DOHH2 (cell line): ENCODE results near the gene MST1.

Experiments
- H3F3A ChIP-seq: fragments of 200-600 bp; sonication (generic), shearing (Covaris generic); 2 replicates; pipeline ENCODE4 v1.6.0; 2016; ENCODE audit warnings: antibody characterized with exemption, mild to moderate bottlenecking; ENCODE audit not compliant: control insufficient read depth, insufficient read depth
- H3K27ac ChIP-seq: fragments of 200-600 bp; sonication (generic); 2 replicates; pipeline ENCODE4 v1.5.1; 2014; ENCODE audit warnings: low read depth, mild to moderate bottlenecking, low read length, moderate library complexity
- H3K27me3 ChIP-seq: fragments of 200-600 bp; sonication (generic); 2 replicates; pipeline ENCODE4 v1.6.1; 2014; ENCODE audit warnings: mild to moderate bottlenecking, low read length, mixed read lengths; ENCODE audit not compliant: control insufficient read depth
- H3K36me3 ChIP-seq: fragments of 200-600 bp; sonication (generic); 2 replicates; pipeline ENCODE4 v1.6.1; 2014; ENCODE audit warnings: mild to moderate bottlenecking, low read length, moderate library complexity, mixed read lengths; ENCODE audit not compliant: control insufficient read depth
- H3K4me1 ChIP-seq: fragments of 200-600 bp; sonication (generic); 2 replicates; pipeline ENCODE4 v1.6.1; 2014; ENCODE audit warnings: mild to moderate bottlenecking, low read length, mixed read lengths; ENCODE audit not compliant: control insufficient read depth
- H3K4me2 ChIP-seq: fragments of 200-600 bp; sonication (generic); 2 replicates; pipeline ENCODE4 v1.6.0; 2014; ENCODE audit warnings: mild to moderate bottlenecking, low read length, moderate library complexity
- H3K4me3 ChIP-seq: fragments of 200-600 bp; sonication (generic); 2 replicates; pipeline ENCODE4 v1.5.1; 2014; ENCODE audit warnings: mild to moderate bottlenecking, low read length, mixed read lengths
- H3K79me2 ChIP-seq: fragments of 200-600 bp; sonication (generic); 2 replicates; pipeline ENCODE4 v1.6.1; 2014; ENCODE audit warnings: mild to moderate bottlenecking, low read length, mixed read lengths; ENCODE audit not compliant: control insufficient read depth
- H3K9me2 ChIP-seq: fragments of 200-600 bp; sonication (generic); replicated peaks from 2 replicates; pipeline ENCODE4 v1.6.1; 2014; ENCODE audit warnings: mild to moderate bottlenecking, low read length, mixed read lengths; ENCODE audit not compliant: control insufficient read depth
- H3K9me3 ChIP-seq: fragments of 200-600 bp; sonication (generic); 2 replicates; pipeline ENCODE4 v1.6.1; 2014; ENCODE audit warnings: antibody characterized with exemption, low read length, mixed read lengths; ENCODE audit not compliant: control insufficient read depth, insufficient read depth
- H4K20me1 ChIP-seq: fragments of 200-600 bp; sonication (generic); 2 replicates; pipeline ENCODE4 v1.6.0; 2014; ENCODE audit warnings: low read depth, mild to moderate bottlenecking, antibody characterized with exemption, low read length, moderate library complexity; ENCODE audit not compliant: control insufficient read depth, insufficient read depth
- EZH2phosphoT487 ChIP-seq: fragments of 200-600 bp; sonication (generic); IDR thresholded peaks from 2 replicates; pipeline ENCODE4 v1.6.1; 2017; ENCODE audit warnings: borderline replicate concordance, mild to moderate bottlenecking, antibody characterized with exemption, low read length, moderate library complexity, mixed read lengths
- TF ChIP-seq, protein P1 (sequence below): fragments of 200-600 bp; sonication (generic); IDR thresholded peaks from one replicate; pipeline ENCODE4 v1.5.1; 2014; ENCODE audit warnings: antibody characterized with exemption, mild to moderate bottlenecking, low read depth, low read length; ENCODE audit not compliant: poor library complexity, severe bottlenecking

The MST1 gene

DNA sequence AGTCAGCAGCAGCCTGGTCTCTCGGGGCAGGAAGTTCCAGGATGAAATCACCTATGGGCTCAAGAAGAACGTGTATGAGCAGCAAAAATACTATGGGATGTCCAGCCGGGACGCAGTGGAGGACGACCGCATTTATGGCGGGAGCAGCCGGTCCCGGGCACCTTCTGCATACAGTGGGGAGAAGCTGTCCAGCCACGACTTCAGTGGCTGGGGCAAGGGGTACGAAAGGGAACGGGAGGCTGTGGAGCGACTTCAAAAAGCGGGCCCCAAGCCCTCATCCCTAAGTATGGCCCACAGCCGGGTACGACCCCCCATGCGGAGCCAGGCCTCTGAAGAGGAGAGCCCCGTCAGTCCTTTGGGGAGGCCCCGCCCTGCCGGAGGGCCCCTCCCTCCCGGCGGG is 27.3 kb downstream of the MST1 start:
- Histone ChIP-seq H4K20me1 (no peaks in the 10 kb centered on the region), H3F3A (no peaks in the 10 kb centered on the region), H3K9me3 (no peaks in the 10 kb centered on the region), H3K36me3 (no peaks in the 10 kb centered on the region), H3K4me1 (peaks cover 2% of the 10 kb centered on the region; the same call in 1 of the 2 replicates), H3K27me3 (no peaks in the 10 kb centered on the region), H3K4me3 (no peak overlapping the region), H3K4me2 (no peak overlapping the region), H3K79me2 (no peaks in the 10 kb centered on the region), H3K9me2 (no peaks in the 10 kb centered on the region), H3K27ac (no peak overlapping the region)
- TF ChIP-seq, protein P1, sequence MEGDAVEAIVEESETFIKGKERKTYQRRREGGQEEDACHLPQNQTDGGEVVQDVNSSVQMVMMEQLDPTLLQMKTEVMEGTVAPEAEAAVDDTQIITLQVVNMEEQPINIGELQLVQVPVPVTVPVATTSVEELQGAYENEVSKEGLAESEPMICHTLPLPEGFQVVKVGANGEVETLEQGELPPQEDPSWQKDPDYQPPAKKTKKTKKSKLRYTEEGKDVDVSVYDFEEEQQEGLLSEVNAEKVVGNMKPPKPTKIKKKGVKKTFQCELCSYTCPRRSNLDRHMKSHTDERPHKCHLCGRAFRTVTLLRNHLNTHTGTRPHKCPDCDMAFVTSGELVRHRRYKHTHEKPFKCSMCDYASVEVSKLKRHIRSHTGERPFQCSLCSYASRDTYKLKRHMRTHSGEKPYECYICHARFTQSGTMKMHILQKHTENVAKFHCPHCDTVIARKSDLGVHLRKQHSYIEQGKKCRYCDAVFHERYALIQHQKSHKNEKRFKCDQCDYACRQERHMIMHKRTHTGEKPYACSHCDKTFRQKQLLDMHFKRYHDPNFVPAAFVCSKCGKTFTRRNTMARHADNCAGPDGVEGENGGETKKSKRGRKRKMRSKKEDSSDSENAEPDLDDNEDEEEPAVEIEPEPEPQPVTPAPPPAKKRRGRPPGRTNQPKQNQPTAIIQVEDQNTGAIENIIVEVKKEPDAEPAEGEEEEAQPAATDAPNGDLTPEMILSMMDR = no peak
- no peak for TF ChIP-seq EZH2phosphoT487

DNA sequence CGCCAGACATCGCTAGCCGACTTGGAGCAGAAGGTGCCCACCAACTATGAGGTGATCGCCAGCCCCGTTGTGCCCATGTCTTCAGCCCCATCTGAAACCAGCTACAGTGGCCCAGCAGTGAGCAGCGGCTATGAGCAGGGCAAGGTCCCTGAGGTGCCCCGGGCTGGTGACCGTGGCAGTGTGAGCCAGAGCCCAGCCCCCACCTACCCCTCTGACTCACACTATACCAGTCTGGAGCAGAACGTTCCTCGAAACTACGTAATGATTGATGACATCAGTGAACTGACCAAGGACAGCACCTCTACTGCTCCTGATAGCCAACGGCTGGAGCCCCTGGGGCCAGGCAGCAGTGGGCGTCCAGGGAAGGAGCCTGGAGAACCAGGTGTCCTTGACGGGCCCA is 28.0 kb downstream of the MST1 start:
- H3K4me2 ChIP-seq = no peak overlapping the region

DNA sequence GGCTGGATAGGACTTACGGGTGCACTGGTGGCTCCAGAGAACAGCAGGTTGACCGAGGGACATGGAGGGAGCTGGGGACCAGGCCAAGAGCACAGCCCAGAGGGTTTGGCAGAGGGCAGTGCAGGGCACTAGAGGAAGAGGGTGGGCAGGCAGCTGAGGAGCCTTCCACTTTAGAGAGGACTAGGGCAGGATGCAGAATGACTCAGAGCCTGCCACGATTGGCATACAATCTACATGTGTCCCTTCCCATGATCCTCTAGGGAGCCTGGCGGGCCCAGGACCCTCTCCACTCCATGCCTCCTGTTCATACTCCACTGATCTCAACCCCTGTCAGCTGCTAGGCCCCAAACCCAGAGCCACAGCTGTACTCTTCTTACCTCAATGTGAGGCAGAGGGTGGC is 29.5 kb downstream of the MST1 start:
- Histone ChIP-seq H3K9me2 (no peaks in the 10 kb centered on the region), H4K20me1 (no peaks in the 10 kb centered on the region), H3K4me2 (no peak overlapping the region), H3K27me3 (no peaks in the 10 kb centered on the region), H3K9me3 (no peaks in the 10 kb centered on the region), H3K27ac (no peak overlapping the region), H3F3A (no peaks in the 10 kb centered on the region), H3K4me3 (no peak overlapping the region), H3K79me2 (no peaks in the 10 kb centered on the region), H3K36me3 (no peaks in the 10 kb centered on the region), H3K4me1 (peaks cover 12% of the 10 kb centered on the region)
- TF ChIP-seq EZH2phosphoT487 = no peak
- TF ChIP-seq, protein P1 = no peak

More for the DNA sequence above, 28.0 kb downstream of the MST1 start:
- Histone ChIP-seq H3K79me2 (no peaks in the 10 kb centered on the region), H3K9me2 (no peaks in the 10 kb centered on the region), H4K20me1 (no peaks in the 10 kb centered on the region), H3K4me3 (no peak overlapping the region), H3K36me3 (no peaks in the 10 kb centered on the region), H3K4me1 (peaks cover 9% of the 10 kb centered on the region), H3F3A (no peaks in the 10 kb centered on the region), H3K27me3 (no peaks in the 10 kb centered on the region), H3K27ac (no peak overlapping the region), H3K9me3 (no peaks in the 10 kb centered on the region)
- no peak for TF ChIP-seq EZH2phosphoT487
- TF ChIP-seq, protein P1 = no peak

DNA sequence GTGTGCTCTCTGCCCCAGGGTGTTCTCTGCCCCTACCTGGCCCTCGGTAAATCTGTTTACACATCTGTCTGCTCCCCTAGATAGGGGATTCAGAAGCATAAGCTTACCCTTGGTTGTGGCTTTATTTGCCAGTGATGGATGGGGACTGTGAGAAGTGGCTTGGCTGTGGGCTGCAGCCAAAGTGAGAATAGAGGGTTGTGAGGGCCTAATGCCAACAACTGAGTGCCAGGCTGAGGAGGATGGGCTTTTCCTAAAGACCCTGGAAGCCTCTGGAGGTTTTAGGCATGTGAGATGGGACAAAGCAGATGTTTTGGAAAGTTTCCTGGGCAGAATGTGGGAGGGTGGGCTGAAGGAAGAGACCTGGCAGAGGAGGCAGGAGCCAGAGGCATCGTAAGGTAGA is 30.6 kb downstream of the MST1 start:
- Histone ChIP-seq H3K4me2 (no peak overlapping the region), H3K4me1 (peaks cover 12% of the 10 kb centered on the region), H3K27ac (no peak overlapping the region), H3K79me2 (no peaks in the 10 kb centered on the region), H3K9me2 (no peaks in the 10 kb centered on the region), H3K4me3 (no peak overlapping the region), H3K27me3 (no peaks in the 10 kb centered on the region), H4K20me1 (no peaks in the 10 kb centered on the region), H3K9me3 (no peaks in the 10 kb centered on the region), H3F3A (no peaks in the 10 kb centered on the region), H3K36me3 (no peaks in the 10 kb centered on the region)
- TF ChIP-seq EZH2phosphoT487 = no peak
- TF ChIP-seq, protein P1 = no peak
